Measurements from ENCODE around the gene ZNF787. TPM values are rescaled to one million over a fixed set of nuclear protein-coding genes. Genes with fewer than 3 reads are reported as not detected.
A peak's percentile ranks its signal among the peaks of the same experiment; 100 is the strongest.

ZNF787 gene
- total and polyA plus RNA-seq, 2 of the 8 experiments (the other 6 are each of a cell fraction or from before 2014, with no cell fraction given) = 19.7 to 56.0 TPM

DNA sequence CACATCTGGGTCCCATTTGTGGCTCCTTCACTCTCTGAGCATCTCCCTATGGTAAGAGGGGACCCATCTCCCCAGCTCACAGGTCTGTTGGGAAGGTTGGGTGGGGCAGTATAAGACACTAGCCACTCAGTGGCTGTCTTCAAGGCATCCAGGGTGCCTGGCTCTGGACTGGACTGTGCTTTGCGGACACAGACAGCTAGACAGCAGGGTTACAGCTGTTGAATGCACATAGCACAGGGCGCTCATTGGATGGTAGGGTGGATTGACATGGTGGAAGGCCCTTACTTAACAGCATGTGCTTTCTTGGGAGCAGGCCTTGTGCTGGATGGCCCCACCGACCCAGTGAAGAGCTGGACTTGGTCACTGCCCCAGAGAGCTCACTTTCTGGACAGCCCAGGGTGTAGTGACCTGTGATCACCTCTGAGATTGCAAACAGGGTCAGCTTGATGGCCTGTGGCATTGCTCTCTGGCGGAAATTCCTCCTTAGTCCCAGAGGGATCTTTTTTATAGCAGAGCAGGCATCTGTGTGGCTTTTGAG lies 21.9 kb upstream of the ZNF787 start:
- Histone ChIP-seq H4K5ac (ENCODE audit: insufficient read length, low read depth, low read length) (peak overlapping the region; percentile 27), H4K91ac (replicated peaks; ENCODE audit: insufficient read length, low read length) (peak overlapping the region; percentile 89), H3K14ac (ENCODE audit: insufficient read length) (no peak overlapping the region), H3K56ac (replicated peaks; ENCODE audit: insufficient read length, low read depth, low read length) (no peak overlapping the region), H2AFZ (ENCODE audit: low read length) (no peak overlapping the region), H3K27me3 (replicated peaks in 1 of 4; ENCODE audit: control insufficient read depth in 3 of 4, extremely low read depth in 1 of 4, insufficient read depth in 3 of 4, low read length in 3 of 4) (no peaks in the 10 kb centered on the region), H3K79me2 (ENCODE audit: control insufficient read depth in 1 of 2, insufficient read depth in 2 of 2, low read length in 2 of 2) (peaks cover 0 to 30% of the 10 kb centered on the region in 2 experiments; a peak in 2 of 4 replicates), H3K79me1 (ENCODE audit: low read depth, low read length) (peaks cover 10% of the 10 kb centered on the region), H3K23me2 (ENCODE audit: low read depth, low read length) (peaks cover 10% of the 10 kb centered on the region; the same call in 1 of the 2 replicates), H2BK5ac (ENCODE audit: low read depth, low read length) (no peak overlapping the region; the same call in 1 of the 2 replicates), H4K8ac (ENCODE audit: extremely low read depth, insufficient read depth, low read length) (peak overlapping the region; percentile 59; the same call in 1 of the 2 replicates), H3K4me3 (ENCODE audit: extremely low read depth in 1 of 4, insufficient read depth in 2 of 4, low read depth in 3 of 4, low read length in 4 of 4) (no peak overlapping the region), H2AK5ac (ENCODE audit: low read depth, low read length) (0 out of 2 replicates have a peak overlapping the region, but pooled peaks have one; percentile 82), H3K18ac (ENCODE audit: extremely low read depth, low read length) (no peak overlapping the region), H2BK120ac (replicated peaks; ENCODE audit: low read depth, low read length) (no peak overlapping the region), H3K4ac (replicated peaks; ENCODE audit: insufficient read length, low read depth, low read length) (peak overlapping the region; percentile 78), H3K27ac (ENCODE audit: low read depth, low read length) (no peak overlapping the region), H2BK15ac (ENCODE audit: low read length) (no peak overlapping the region), H2BK20ac (ENCODE audit: low read length) (no peak overlapping the region), H3K9me3 (ENCODE audit: insufficient read depth in 2 of 2, low read depth in 1 of 2, low read length in 1 of 2) (no peaks in the 10 kb centered on the region), H2BK12ac (ENCODE audit: low read depth, low read length) (no peak overlapping the region), H4K20me1 (replicated peaks in 1 of 2; ENCODE audit: control insufficient read depth in 1 of 2, insufficient read depth in 2 of 2, low read length in 2 of 2) (peaks cover 0 to 13% of the 10 kb centered on the region in 2 experiments), H3K36me3 (ENCODE audit: control insufficient read depth in 2 of 4, insufficient read depth in 4 of 4, low read length in 3 of 4) (peaks cover 0 to 13% (median 2%) of the 10 kb centered on the region in 4 experiments; a peak in 4 of 8 replicates), H3K4me2 (ENCODE audit: insufficient read depth in 1 of 2, low read depth in 2 of 2, low read length in 2 of 2) (peak overlapping the region; percentile 8 to 93; a peak in 2 of 4 replicates), H3K4me1 (replicated peaks in 1 of 4; ENCODE audit: control insufficient read depth in 3 of 4, insufficient read depth in 4 of 4, low read length in 3 of 4) (peaks cover 0 to 7% (median 3%) of the 10 kb centered on the region in 4 experiments; a peak in 5 of 7 replicates), H3K23ac (ENCODE audit: insufficient read length) (no peak overlapping the region), H3K9ac (replicated peaks in 1 of 4; ENCODE audit: extremely low read depth in 1 of 4, low read depth in 3 of 4, low read length in 3 of 4) (no peak overlapping the region)
- WGBS, 2 experiments (ENCODE audit: extremely low coverage in 1 of 2, insufficient coverage in 1 of 2, insufficient read length in 1 of 2, insufficient replicate concordance in 2 of 2, low coverage in 1 of 2, low lambda C conversion rate in 2 of 2, missing lambda C conversion rate in 1 of 2) = 91% methylated on average over 4 of the region's 4 CpGs; no CpG with 5 or more reads in 1 of the 2 experiments
- ChIA-PET CTCF (ENCODE audit: partially characterized antibody) (interaction anchor here (0.5 to 6.5 kb wide), 8 partner anchors 11 to 1707 kb away, joined by 3 to 47 read pairs (median 3); no protein-coding TSS in a partner anchor), POLR2A (ENCODE audit: partially characterized antibody) (interaction anchor here (0.7 to 5.2 kb wide), 8 partner anchors 11 to 238 kb away, joined by 3 to 21 read pairs (median 3); no protein-coding TSS in a partner anchor)
- DNase-seq (ENCODE audit: low read depth in 1 of 2, low spot score in 2 of 2) (no peak), FAIRE-seq (no peak)
- TF ChIP-seq CHD2 (IDR thresholded peaks at IDR 0.05; ENCODE audit: low read length) (no peak), EZH2 (IDR thresholded peaks at IDR 0.05; ENCODE audit: low read depth, low read length, severe bottlenecking) (no peak), POLR2A (IDR thresholded peaks at IDR 0.05; ENCODE audit: control extremely low read depth in 1 of 2, low read depth in 2 of 2, low read length in 2 of 2) (no peak), MAFK (IDR thresholded peaks at IDR 0.05; ENCODE audit: low read depth, low read length) (no peak), BRCA1 (IDR thresholded peaks at IDR 0.05; ENCODE audit: low read depth, low read length) (no peak), JUN (IDR thresholded peaks at IDR 0.05; ENCODE audit: low read depth, low read length) (no peak), TAF1 (IDR thresholded peaks at IDR 0.05; ENCODE audit: low read depth, low read length) (no peak), JUND (IDR thresholded peaks at IDR 0.05; ENCODE audit: low read length) (no peak), ASH2L (IDR thresholded peaks at IDR 0.05; ENCODE audit: low read length) (no peak), SP4 (IDR thresholded peaks at IDR 0.05; ENCODE audit: low read length) (no peak), RNF2 (IDR thresholded peaks at IDR 0.05; ENCODE audit: borderline replicate concordance, low read depth, low read length, missing control alignments, poor library complexity, severe bottlenecking) (no peak), KDM5A (IDR thresholded peaks at IDR 0.05; ENCODE audit: low read length) (no peak)
- TF ChIP-seq, protein P1, sequence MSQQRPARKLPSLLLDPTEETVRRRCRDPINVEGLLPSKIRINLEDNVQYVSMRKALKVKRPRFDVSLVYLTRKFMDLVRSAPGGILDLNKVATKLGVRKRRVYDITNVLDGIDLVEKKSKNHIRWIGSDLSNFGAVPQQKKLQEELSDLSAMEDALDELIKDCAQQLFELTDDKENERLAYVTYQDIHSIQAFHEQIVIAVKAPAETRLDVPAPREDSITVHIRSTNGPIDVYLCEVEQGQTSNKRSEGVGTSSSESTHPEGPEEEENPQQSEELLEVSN (IDR thresholded peaks at IDR 0.05) = no peak

All from H1 (cell line).